Measurements from ENCODE around the gene ZNRD2.
"Not testable (repeated sequence)": the region's sequence is repeated elsewhere in the genome, so short reads cannot be mapped to it uniquely, and the experiment has no call there.

ZNRD2 gene

GRCh38 chr11:65569973-65570918 lies at the start of gene ZNRD2:
ZNRD2 (plus strand) TSS chr11:65570477; CDS start chr11:65570492, 15 bp downstream.
- peak; percentile 99 for DNase-seq

GRCh38 chr11:65521777-65522521 lies 48.3 kb upstream of the ZNRD2 start:
- not testable (repeated sequence) for DNase-seq

GRCh38 chr11:65522718-65523630 lies 47.3 kb upstream of the ZNRD2 start:
- DNase-seq: peak; percentile 54

- not testable (repeated sequence) for DNase-seq
These were observed 46.7 kb upstream of the ZNRD2 start for GRCh38 chr11:65523631-65523968.

GRCh38 chr11:65524014-65524740 lies 46.1 kb upstream of the ZNRD2 start:
- DNase-seq: no peak

- peak; percentile 78 for DNase-seq
These were observed 45.3 kb upstream of the ZNRD2 start, which contains the start of gene SCYL1 for GRCh38 chr11:65524741-65525545. SCYL1 (plus strand) TSS chr11:65525083; CDS start chr11:65525154, 71 bp downstream.

- DNase-seq: peak; percentile 35
These were observed 44.5 kb upstream of the ZNRD2 start for GRCh38 chr11:65525546-65526480.

GRCh38 chr11:65526744-65527143 lies 43.5 kb upstream of the ZNRD2 start:
- DNase-seq: no peak

GRCh38 chr11:65528819-65529350 lies 41.4 kb upstream of the ZNRD2 start:
- DNase-seq: no peak

- no peak for DNase-seq
These were observed 40.7 kb upstream of the ZNRD2 start for GRCh38 chr11:65529475-65530156.

GRCh38 chr11:65530157-65530496 lies 40.1 kb upstream of the ZNRD2 start:
- DNase-seq: peak; percentile 37

GRCh38 chr11:65532388-65533064 lies 37.8 kb upstream of the ZNRD2 start:
- DNase-seq: no peak

- DNase-seq: no peak
These were observed 35.2 kb upstream of the ZNRD2 start for GRCh38 chr11:65535102-65535501.

- no peak for DNase-seq
These were observed 33.6 kb upstream of the ZNRD2 start for GRCh38 chr11:65536412-65537295.

- DNase-seq: no peak
These were observed 33.0 kb upstream of the ZNRD2 start for GRCh38 chr11:65537296-65537597.

GRCh38 chr11:65537620-65538231 lies 32.6 kb upstream of the ZNRD2 start:
- DNase-seq: no peak

GRCh38 chr11:65538232-65538914 lies 31.9 kb upstream of the ZNRD2 start:
- DNase-seq: no peak

Data from CD4-positive, alpha-beta T cell treated with Interleukin-6 for 4 hours (primary cell).